Activated naive CD4-positive, alpha-beta T cell treated with anti-CD3 and anti-CD28 coated beads for 36 hours (primary cell): ENCODE measurements around the gene RNPC3. TPM values are rescaled to one million over a fixed set of nuclear protein-coding genes. Genes with fewer than 3 reads are reported as not detected.
A peak's percentile ranks its signal among the peaks of the same experiment; 100 is the strongest.
"Not testable (repeated sequence)": the region's sequence is repeated elsewhere in the genome, so short reads cannot be mapped to it uniquely, and the experiment has no call there.

Experiments used
- CTCF ChIA-PET: fragments of 350-600 bp; sonication (Branson Sonifier 250); formaldehyde crosslinking; loops from one replicate; lab custom pipeline; 2021; ENCODE audit warnings: antibody characterized with exemption; lab: Charles Lee
- DNase-seq: peaks from one replicate; pipeline ENCODE4 v3.0.0-alpha.2; 2020
- H3K27ac Mint-ChIP-seq: one replicate; pipeline ENCODE4 v1.8.0; 2021; ENCODE audit warnings: mild to moderate bottlenecking, mixed read lengths
- H3K27me3 Mint-ChIP-seq: one replicate; pipeline ENCODE4 v1.8.0; 2021; ENCODE audit warnings: low read depth, mixed read lengths
- H3K36me3 Mint-ChIP-seq: one replicate; pipeline ENCODE4 v1.8.0; 2021; ENCODE audit warnings: low read depth, mixed read lengths
- H3K4me1 Mint-ChIP-seq: one replicate; pipeline ENCODE4 v1.8.0; 2021; ENCODE audit warnings: low read depth, mixed read lengths
- H3K4me3 Mint-ChIP-seq: one replicate; pipeline ENCODE4 v1.8.0; 2021; ENCODE audit warnings: mild to moderate bottlenecking, moderate library complexity, mixed read lengths
- H3K9me3 Mint-ChIP-seq: one replicate; pipeline ENCODE4 v1.8.0; 2021; ENCODE audit warnings: mixed read lengths
- intact Hi-C: fragments of 100-400 bp; cut with micrococcal nuclease; formaldehyde crosslinking; loops from one replicate; pipeline ENCODE4 v1.15.1; 2023
- total RNA-seq, 2 experiments: library from RNA; stranded (reverse); gene quantifications; one replicate each; pipeline ENCODE4 v1.2.3, GENCODE V29; 2021

Gene RNPC3
- total RNA-seq, 2 experiments from 2014 or later = 14.8 to 15.5 TPM

DNA sequence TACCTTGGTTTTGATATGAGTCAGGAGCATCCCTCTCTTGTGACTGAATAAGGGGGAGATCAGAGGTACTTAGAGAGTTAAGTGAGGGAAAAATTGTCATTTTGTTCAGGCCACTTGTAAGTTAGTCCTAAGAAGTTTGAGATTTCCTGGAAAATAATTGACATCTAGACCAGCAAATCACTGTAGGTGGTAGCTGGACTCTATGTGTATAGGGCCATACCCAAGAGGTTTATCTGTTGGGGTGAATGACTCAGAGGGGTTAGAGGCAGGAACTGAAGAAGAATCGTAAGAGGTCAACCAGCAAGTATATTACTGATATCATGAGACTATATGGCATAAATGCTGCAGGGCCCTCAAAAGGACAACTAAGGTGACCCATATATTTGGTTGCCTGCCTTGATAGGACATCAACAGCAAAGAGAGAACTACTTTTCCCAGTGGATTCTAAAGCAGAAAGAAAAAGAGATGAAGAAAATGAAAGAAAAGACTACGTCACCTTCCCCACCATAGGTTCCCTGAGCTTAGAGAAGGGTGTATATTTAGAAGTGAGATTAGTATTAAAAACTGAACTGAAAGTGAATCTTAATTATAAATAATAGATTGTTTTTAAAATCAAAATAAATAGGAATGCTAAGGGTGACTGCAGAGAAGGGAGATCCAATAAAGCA lies 8.0 kb upstream of the RNPC3 start:
- Mint-ChIP-seq H3K4me1 (peaks cover 24% of the 10 kb centered on the region), H3K36me3 (no peaks in the 10 kb centered on the region), H3K4me3 (no peak overlapping the region), H3K27ac (peak overlapping the region; percentile 31), H3K27me3 (no peaks in the 10 kb centered on the region), H3K9me3 (no peaks in the 10 kb centered on the region)
- CTCF ChIA-PET = interaction anchor here (1.1 kb wide), 1 partner anchor 8 kb away, joined by 5 read pairs; the partner anchor contains the start of gene RNPC3
- intact Hi-C loops = loop anchor here (1.0 to 10.0 kb wide), 4 partner anchors 8 to 1995 kb away; partner anchors contain the start of gene RNPC3
- no peak for DNase-seq

DNA sequence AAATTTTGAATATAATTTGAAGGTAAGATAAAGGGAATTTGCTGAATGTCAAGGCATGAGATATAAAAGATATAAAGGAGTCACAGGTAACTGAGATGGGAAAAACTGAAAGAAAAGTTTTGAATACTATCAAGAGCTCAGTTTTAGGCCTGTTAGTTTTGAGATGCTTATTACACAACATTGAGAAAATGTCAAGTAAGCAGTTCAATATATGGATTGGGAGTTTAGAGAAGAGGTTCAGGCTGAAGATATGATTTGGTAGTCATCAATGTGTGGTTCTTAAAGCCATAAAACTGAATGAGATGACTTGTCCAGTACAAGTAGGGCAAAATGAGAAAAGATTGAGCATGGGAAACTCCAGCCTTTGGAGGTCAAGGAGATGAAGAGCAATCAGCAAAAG lies 4.7 kb upstream of the RNPC3 start:
- Mint-ChIP-seq H3K27ac (no peak overlapping the region), H3K27me3 (no peaks in the 10 kb centered on the region), H3K4me1 (peaks cover 26% of the 10 kb centered on the region), H3K36me3 (no peaks in the 10 kb centered on the region), H3K4me3 (no peak overlapping the region), H3K9me3 (no peaks in the 10 kb centered on the region)
- CTCF ChIA-PET = no interaction called here
- no peak for DNase-seq
- intact Hi-C loops = no loop called here

DNA sequence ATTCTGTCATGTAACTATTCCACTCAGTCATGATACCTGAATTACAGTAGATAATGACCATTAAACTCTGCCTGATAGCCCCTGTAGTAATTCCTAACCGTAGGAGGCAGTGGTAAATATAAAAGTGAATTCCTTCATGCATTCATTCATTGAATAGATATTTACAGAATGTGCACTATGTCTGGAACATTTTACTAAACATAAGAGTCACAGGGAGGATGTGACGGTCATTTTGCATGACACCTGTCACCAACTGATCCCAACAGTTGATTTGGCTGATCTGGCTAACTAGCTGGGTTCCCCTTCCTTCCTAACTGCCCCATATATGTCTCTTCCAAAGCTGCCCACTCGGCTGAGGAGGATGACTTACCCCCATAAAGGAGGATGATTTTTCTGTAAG lies 2.2 kb upstream of the RNPC3 start:
- CTCF ChIA-PET = interaction anchor here (1.0 kb wide), 1 partner anchor 9 kb away, joined by 3 read pairs; no protein-coding TSS in a partner anchor
- Mint-ChIP-seq H3K9me3 (no peaks in the 10 kb centered on the region), H3K27ac (no peak overlapping the region), H3K4me1 (peaks cover 27% of the 10 kb centered on the region), H3K36me3 (peaks cover 4% of the 10 kb centered on the region), H3K4me3 (no peak overlapping the region), H3K27me3 (no peaks in the 10 kb centered on the region)
- intact Hi-C loops = no loop called here
- no peak for DNase-seq

DNA sequence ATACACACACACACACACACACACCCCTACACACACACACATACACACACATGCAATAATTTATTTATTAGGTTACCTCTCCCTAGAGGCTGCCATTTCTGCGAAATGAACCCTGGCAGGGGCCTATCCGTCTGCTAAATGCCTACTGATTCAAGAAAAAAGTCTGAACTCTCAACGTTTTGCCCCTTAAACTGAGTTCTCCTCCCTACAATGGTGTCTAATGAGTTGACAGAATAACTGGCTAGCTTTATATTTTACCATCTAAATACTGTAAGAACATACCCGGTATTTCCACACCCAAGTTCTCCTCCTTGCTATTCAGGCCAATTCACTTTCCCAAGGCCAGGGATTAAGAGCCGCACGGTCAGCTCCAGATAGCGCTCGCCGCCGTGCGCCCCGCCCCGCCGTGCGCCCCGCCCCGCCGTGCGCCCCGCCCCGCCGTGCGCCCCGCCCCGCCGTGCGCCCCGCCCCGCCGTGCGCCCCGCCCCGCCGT lies 339 bp upstream of the RNPC3 start:
- CTCF ChIA-PET = no interaction called here
- H3K9me3 Mint-ChIP-seq = no peaks in the 10 kb centered on the region
- DNase-seq = peak; percentile 4
- peak overlapping the region; percentile 68 for H3K27ac Mint-ChIP-seq
- H3K27me3 Mint-ChIP-seq = no peaks in the 10 kb centered on the region
- H3K36me3 Mint-ChIP-seq = peaks cover 14% of the 10 kb centered on the region
- peak overlapping the region; percentile 79 for H3K4me3 Mint-ChIP-seq
- intact Hi-C loops = loop anchor here (1.0 kb wide), 1 partner anchor 8 kb away; no protein-coding TSS in a partner anchor
- H3K4me1 Mint-ChIP-seq = peaks cover 44% of the 10 kb centered on the region

DNA sequence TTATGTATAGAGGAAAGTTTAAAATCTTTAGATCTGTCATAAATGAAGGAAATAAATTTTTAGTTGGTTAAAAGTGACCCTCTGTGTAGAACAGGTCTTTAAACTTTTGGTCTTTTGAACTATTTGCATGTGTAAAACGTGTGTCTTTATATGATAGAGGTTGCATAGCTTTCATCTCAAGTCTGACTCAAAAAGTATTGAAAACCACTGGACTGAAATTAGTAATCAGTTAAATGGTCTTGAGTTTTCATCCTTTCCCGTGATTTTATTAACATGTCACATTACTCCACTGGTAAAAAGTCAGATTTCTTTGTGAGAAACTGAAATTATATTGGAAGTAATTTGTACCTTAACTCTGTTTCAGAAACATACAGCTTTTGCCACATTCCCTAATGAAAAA lies 1.8 kb downstream of the RNPC3 start:
- CTCF ChIA-PET = interaction anchor here (2.3 kb wide), 1 partner anchor 13 kb away, joined by 11 read pairs; no protein-coding TSS in a partner anchor
- H3K9me3 Mint-ChIP-seq = no peaks in the 10 kb centered on the region
- H3K36me3 Mint-ChIP-seq = peaks cover 35% of the 10 kb centered on the region
- DNase-seq = no peak
- H3K4me3 Mint-ChIP-seq = peak overlapping the region; percentile 67
- H3K27ac Mint-ChIP-seq = peak overlapping the region; percentile 54
- H3K4me1 Mint-ChIP-seq = peaks cover 66% of the 10 kb centered on the region
- intact Hi-C loops = no loop called here
- no peaks in the 10 kb centered on the region for H3K27me3 Mint-ChIP-seq

DNA sequence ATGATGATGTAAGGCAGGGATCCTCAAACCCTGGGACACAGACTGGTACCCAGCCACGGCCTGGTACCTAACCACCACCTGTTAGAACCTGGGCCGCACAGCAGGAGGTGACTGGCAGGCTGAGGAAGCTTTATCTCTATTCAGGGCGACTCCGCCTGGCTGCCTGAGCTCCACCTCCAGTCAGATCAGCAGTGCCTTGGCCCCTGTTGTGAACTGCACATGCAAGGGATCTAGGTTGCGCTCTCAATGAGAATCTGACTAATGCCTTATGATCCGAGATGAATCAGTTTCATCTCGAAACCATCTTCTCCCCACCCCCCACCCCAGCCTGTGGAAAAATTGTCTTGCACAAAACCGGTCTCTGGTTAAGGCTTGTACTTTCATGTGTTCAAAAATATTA lies 4.2 kb downstream of the RNPC3 start:
- intact Hi-C loops = no loop called here
- peaks cover 47% of the 10 kb centered on the region for H3K36me3 Mint-ChIP-seq
- CTCF ChIA-PET = interaction anchor here (0.7 kb wide), 1 partner anchor 69 kb away, joined by 3 read pairs; no protein-coding TSS in a partner anchor
- H3K27me3 Mint-ChIP-seq = no peaks in the 10 kb centered on the region
- H3K4me3 Mint-ChIP-seq = no peak overlapping the region
- peak; percentile 73 for DNase-seq
- no peaks in the 10 kb centered on the region for H3K9me3 Mint-ChIP-seq
- no peak overlapping the region for H3K27ac Mint-ChIP-seq
- peaks cover 77% of the 10 kb centered on the region for H3K4me1 Mint-ChIP-seq

DNA sequence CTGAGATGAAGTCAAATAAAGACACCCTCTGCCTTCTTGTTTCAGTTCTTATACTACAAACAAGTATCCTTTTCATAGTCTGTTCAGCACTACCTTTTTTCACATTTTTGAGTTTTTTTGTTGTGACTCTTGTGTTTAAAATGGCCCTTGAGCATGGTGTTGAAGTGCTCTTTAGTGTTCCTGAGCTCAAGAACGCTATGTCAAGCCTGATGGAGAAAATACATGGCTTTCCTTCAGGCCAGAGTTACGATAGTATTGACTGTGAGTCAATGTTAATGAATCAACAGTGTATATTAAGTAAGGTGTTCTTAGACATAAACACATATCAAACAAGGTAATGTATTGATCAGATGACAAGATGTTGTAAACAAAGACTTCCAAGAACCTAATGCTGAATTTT lies 12.7 kb downstream of the RNPC3 start:
- intact Hi-C loops = no loop called here
- Mint-ChIP-seq H3K4me3 (no peak overlapping the region), H3K27me3 (no peaks in the 10 kb centered on the region), H3K9me3 (no peaks in the 10 kb centered on the region), H3K4me1 (peaks cover 7% of the 10 kb centered on the region), H3K36me3 (peaks cover 36% of the 10 kb centered on the region), H3K27ac (no peak overlapping the region)
- no peak for DNase-seq
- CTCF ChIA-PET = no interaction called here

DNA sequence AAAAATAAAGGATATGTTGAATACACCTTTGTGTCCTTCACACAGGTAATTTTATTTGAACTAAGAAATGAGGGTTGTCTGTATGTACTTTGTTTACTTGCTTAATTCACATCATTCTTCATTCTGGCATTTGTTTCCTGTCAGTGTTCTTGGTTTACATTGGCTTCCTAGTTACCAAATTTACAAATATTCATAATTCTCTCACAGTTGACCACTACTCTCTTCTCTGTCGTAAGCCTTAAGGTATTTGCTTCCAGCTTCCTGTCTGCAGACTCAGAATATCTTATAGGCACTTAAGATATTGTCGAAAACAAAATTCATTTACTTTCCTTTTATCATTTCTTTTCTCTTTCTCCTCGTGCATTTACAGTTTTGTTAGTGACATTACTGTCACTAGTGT lies 15.9 kb downstream of the RNPC3 start:
- CTCF ChIA-PET = no interaction called here
- Mint-ChIP-seq H3K27me3 (no peaks in the 10 kb centered on the region), H3K4me3 (no peak overlapping the region), H3K27ac (no peak overlapping the region), H3K36me3 (peaks cover 38% of the 10 kb centered on the region), H3K9me3 (no peaks in the 10 kb centered on the region), H3K4me1 (no peaks in the 10 kb centered on the region)
- DNase-seq = no peak
- intact Hi-C loops = no loop called here

DNA sequence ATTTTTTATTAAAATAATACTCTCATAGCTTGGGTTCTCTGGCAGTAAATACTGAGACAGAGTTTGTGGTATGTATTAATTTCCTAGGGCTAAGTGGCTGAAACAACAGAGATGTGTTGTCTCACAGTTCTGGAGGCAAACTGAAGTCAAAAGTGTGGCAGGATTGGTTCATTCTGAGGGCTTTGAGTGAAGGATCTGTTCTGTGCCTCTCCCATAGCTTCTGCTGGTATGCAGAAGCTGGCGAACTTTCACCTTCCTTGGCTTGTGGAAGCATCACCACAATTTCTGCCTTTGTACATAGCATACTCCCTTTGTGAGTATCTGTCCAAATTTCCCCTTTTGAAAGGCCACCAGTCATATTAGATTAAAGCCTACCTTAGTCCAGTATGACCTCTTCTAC lies 21.0 kb downstream of the RNPC3 start:
- CTCF ChIA-PET = no interaction called here
- H3K4me1 Mint-ChIP-seq = no peaks in the 10 kb centered on the region
- peaks cover 41% of the 10 kb centered on the region for H3K36me3 Mint-ChIP-seq
- no peak overlapping the region for H3K27ac Mint-ChIP-seq
- no peak overlapping the region for H3K4me3 Mint-ChIP-seq
- intact Hi-C loops = no loop called here
- no peaks in the 10 kb centered on the region for H3K27me3 Mint-ChIP-seq
- H3K9me3 Mint-ChIP-seq = no peaks in the 10 kb centered on the region
- DNase-seq = no peak

DNA sequence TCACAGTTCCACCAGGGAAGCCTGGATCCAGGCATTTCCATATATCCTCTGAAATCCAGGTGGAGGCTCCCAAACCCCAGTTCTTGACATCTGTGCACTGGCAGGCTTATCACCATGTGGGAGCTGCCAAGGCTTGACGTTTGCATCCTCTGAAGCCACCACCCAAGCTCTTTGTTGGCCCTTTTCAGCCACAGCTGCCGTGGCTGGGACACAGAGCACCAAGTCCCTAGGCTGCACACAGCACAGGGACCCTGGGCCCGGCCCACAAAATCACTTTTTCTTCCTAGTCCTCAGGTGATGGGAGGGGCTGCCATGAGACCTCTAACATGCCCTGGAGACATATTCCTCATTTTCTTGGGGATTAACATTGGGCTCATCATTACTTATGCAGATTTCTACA lies 22.3 kb downstream of the RNPC3 start:
- intact Hi-C loops = no loop called here
- DNase-seq = no peak
- no peak overlapping the region for H3K27ac Mint-ChIP-seq
- H3K27me3 Mint-ChIP-seq = no peaks in the 10 kb centered on the region
- CTCF ChIA-PET = no interaction called here
- H3K36me3 Mint-ChIP-seq = peaks cover 39% of the 10 kb centered on the region
- no peaks in the 10 kb centered on the region for H3K9me3 Mint-ChIP-seq
- no peaks in the 10 kb centered on the region for H3K4me1 Mint-ChIP-seq
- H3K4me3 Mint-ChIP-seq = no peak overlapping the region

DNA sequence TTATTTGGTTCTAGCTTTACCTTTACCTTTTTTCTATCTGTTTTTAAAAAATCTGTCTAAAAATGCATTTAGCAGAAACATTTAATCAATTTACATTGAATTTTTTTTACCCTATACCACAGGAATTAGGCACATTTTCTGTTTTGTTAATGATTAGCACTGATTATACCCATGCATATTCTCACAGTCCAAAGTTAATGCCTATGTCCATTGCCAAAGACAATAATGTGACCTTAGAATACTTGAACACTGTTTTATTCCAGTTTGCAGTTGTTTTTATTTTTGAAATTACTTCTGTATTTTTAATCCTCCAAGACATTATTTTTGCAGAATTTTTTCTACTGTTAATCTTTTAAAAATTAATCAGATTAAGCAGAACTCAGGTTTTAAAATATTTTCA lies 34.9 kb downstream of the RNPC3 start:
- CTCF ChIA-PET = no interaction called here
- H3K27ac Mint-ChIP-seq = no peak overlapping the region
- H3K4me3 Mint-ChIP-seq = no peak overlapping the region
- H3K27me3 Mint-ChIP-seq = no peaks in the 10 kb centered on the region
- intact Hi-C loops = no loop called here
- H3K36me3 Mint-ChIP-seq = peaks cover 15% of the 10 kb centered on the region
- H3K4me1 Mint-ChIP-seq = peaks cover 7% of the 10 kb centered on the region
- DNase-seq = no peak
- H3K9me3 Mint-ChIP-seq = no peaks in the 10 kb centered on the region

DNA sequence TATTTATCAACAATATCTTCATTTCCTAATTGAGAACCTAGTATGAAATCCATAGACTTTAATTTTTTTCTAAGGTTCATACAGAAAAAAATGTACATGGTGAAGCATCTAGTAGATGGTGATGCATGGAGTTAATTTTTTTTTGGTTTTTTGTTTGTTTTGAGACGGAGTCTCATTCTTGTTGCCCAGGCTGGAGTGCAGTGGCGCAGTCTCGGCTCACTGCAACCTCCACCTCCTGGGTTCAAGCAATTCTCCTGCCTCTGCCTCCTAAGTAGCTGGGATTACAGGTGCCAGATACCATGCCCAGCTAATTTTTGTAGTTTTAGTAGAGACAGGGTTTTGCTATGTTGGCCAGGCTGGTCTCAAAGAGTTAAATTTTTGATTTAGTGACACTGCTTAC lies 35.6 kb downstream of the RNPC3 start:
- H3K27me3 Mint-ChIP-seq, intact Hi-C loops, H3K4me1 Mint-ChIP-seq, H3K4me3 Mint-ChIP-seq, H3K36me3 Mint-ChIP-seq, DNase-seq, H3K9me3 Mint-ChIP-seq, CTCF ChIA-PET, H3K27ac Mint-ChIP-seq: not testable (repeated sequence)
